Right lobe of liver (tissue), 4 donors: ENCODE data around the gene ZFAND3.

Experiments used
- CTCF ChIP-seq, 4 donors: fragments of 200-600 bp in 3 of 4; fragments of 450-650 bp in 1 of 4; IDR thresholded peaks; one replicate each; pipeline versions ENCODE4 v1.5.1 to v1.8.0; 2016 to 2022; ENCODE audit warnings: antibody characterized with exemption in 4 of 4, mild to moderate bottlenecking in 2 of 4
- POLR2A ChIP-seq: fragments of 450-650 bp; IDR thresholded peaks from one replicate; pipeline ENCODE4 v1.6.1; 2017; ENCODE audit warnings: antibody characterized with exemption, mild to moderate bottlenecking
- donor health status: DM: no; HTN: no; CAD: no.
- donor health status: DM: no; HTN: no; CAD: no.
- donor health status: DM: no; HTN: yes; CAD: no.

- TF ChIP-seq CTCF (IDR thresholded peaks at IDR 0.05): no peak
- no peak for TF ChIP-seq POLR2A
These were observed 162.8 kb downstream of the ZFAND3 start for GRCh38 chr6:37982317-37982716.
